NCI-H1105 treated with DMSO at 0.1 percent for 48 hours (cell line): ENCODE measurements around the gene ARMC5.

Experiments used
- DNase-seq: peaks from one replicate; lab custom pipeline; 2025; lab: John Stamatoyannopoulos, UW

ARMC5 gene

GRCh38 chr16:31461921-31462804 is 2.9 kb downstream of the ARMC5 start:
- no peak for DNase-seq

GRCh38 chr16:31464348-31464769 is 5.1 kb downstream of the ARMC5 start:
- DNase-seq, result no peak

- no peak for DNase-seq
These were observed 5.5 kb downstream of the ARMC5 start for GRCh38 chr16:31464781-31465260.

- DNase-seq, result no peak
These were observed 6.6 kb downstream of the ARMC5 start for GRCh38 chr16:31465788-31466370.

GRCh38 chr16:31466381-31466841 is 7.1 kb downstream of the ARMC5 start:
- no peak for DNase-seq

- DNase-seq, result no peak
These were observed 8.0 kb downstream of the ARMC5 start for GRCh38 chr16:31467151-31467773.

- DNase-seq, result no peak
These were observed 8.6 kb downstream of the ARMC5 start for GRCh38 chr16:31467858-31468257.

- DNase-seq, result no peak
These were observed 11.3 kb downstream of the ARMC5 start for GRCh38 chr16:31470615-31471014.

GRCh38 chr16:31471241-31471874 is 12.1 kb downstream of the ARMC5 start:
- DNase-seq, result no peak

GRCh38 chr16:31471875-31472708 is 12.8 kb downstream of the ARMC5 start, which contains the start of gene TGFB1I1:
TSS of gene TGFB1I1 (plus strand) at chr16:31472152. CDS start at chr16:31472189, 37 bp downstream.
- peak; percentile 5 for DNase-seq

GRCh38 chr16:31472709-31473203 is 13.5 kb downstream of the ARMC5 start:
- peak; percentile 49 for DNase-seq

- no peak for DNase-seq
These were observed 14.1 kb downstream of the ARMC5 start for GRCh38 chr16:31473264-31473984.

- no peak for DNase-seq
These were observed 14.9 kb downstream of the ARMC5 start for GRCh38 chr16:31474173-31474714.

GRCh38 chr16:31474773-31475738 is 15.8 kb downstream of the ARMC5 start:
- DNase-seq, result no peak

GRCh38 chr16:31475946-31476302 is 16.6 kb downstream of the ARMC5 start:
- DNase-seq, result no peak

GRCh38 chr16:31476303-31477219 is 17.3 kb downstream of the ARMC5 start:
- no peak for DNase-seq
